Heart left ventricle (tissue), 13 donors: ENCODE measurements around the gene RAB40C.

ENCODE experiments used
- POLR2A ChIP-seq, 2 donors: fragments of 450-650 bp; IDR thresholded peaks; one replicate each; pipeline ENCODE4 v1.6.1; 2017; ENCODE audit warnings: antibody characterized with exemption in 2 of 2, mild to moderate bottlenecking in 2 of 2, moderate library complexity in 2 of 2
- TF ChIP-seq, protein P1 (sequence below), 12 donors: fragments of 200-600 bp; sonication (generic) in 4 of 12; IDR thresholded peaks; one replicate each; pipeline versions ENCODE4 v1.5.0 to v1.8.0; 2018 to 2022; ENCODE audit warnings: antibody characterized with exemption in 12 of 12, mild to moderate bottlenecking in 5 of 12
- donor health status: ischemic (EF 13 %, LVEDD 7.1; RV severe dilation, severe dysfunction).
- donor health status: DM: no; HTN: yes; CAD: no.
- donor health status: DM: no; HTN: no; CAD: no.
- donor health status: ischemic (EF 25% LVEDD 6.9; RV normal size, moderate dysfunction).
- donor health status: ischemic (EF 25% LVEDD 5.7; RV mildly dilated, moderate dysfunction).
- donor health status: ischemic (EF 35%, LVEDD 5.7; RV mildly dilated, moderate dysfunction).
- donor health status: nonischemic (EF 11% LVEDD 7.7; RV severe dilation, severe dysfunction).
- donor health status: DM: yes; HTN: yes; CAD: no.
- donor health status: PGD.
- donor health status: ischemic (EF 29% LVEDD 5.4; RV normal size, mild dysfunction).
- donor health status: nonischemic (EF 23%, LVEDD 6.1; RV moderate dilation, normal function).

DNA sequence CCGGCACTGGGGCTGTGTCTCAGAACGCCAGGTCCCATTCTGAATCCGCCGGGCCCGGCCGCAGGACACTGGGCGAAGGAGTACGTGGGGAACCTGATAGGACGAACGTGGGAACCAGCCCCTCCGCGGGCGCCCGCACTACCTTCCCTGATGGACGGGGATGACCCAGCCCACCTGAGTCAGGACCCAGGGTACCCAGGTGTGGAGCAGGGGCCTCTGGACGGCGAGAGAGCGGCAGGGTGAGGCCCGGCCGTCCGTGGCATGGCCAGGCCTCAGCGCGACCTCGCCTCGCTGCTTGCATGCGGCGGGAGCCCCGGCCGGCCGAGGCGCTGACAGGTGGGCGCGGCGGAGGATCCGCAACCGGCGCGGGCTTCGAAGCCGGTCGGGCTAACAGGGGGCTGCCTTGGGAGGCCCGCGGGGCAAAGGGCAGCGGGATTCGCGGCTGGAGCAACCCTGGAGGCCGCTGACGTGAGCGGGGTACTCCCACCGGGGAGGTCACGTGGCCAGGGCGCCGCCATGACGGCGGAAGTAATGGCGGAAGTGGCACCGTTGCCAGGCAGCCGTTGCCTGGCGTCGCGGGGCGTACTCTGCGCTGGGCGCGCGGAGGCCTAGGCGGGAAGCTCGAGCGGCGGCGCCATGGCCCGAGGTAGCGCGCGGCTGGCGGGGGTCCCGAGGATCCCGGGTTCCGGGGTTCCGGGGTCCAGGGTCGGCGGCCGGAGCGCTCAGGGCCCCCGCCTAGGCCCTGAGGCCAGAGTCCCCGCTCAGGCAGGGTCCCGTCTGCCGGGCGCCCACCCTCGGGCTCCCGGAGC lies 59.1 kb downstream of the RAB40C start, which contains the start of gene WDR90:
- TF ChIP-seq, protein P1, sequence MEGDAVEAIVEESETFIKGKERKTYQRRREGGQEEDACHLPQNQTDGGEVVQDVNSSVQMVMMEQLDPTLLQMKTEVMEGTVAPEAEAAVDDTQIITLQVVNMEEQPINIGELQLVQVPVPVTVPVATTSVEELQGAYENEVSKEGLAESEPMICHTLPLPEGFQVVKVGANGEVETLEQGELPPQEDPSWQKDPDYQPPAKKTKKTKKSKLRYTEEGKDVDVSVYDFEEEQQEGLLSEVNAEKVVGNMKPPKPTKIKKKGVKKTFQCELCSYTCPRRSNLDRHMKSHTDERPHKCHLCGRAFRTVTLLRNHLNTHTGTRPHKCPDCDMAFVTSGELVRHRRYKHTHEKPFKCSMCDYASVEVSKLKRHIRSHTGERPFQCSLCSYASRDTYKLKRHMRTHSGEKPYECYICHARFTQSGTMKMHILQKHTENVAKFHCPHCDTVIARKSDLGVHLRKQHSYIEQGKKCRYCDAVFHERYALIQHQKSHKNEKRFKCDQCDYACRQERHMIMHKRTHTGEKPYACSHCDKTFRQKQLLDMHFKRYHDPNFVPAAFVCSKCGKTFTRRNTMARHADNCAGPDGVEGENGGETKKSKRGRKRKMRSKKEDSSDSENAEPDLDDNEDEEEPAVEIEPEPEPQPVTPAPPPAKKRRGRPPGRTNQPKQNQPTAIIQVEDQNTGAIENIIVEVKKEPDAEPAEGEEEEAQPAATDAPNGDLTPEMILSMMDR (IDR thresholded peaks at IDR 0.05) = no peak
- no peak for TF ChIP-seq POLR2A (IDR thresholded peaks at IDR 0.05)
